GM21723 (cell line): ENCODE measurements around the gene GFM1.

Experiments used
- ATAC-seq: cut with Tn5 transposase; IDR thresholded peaks from one replicate; pipeline ENCODE4 v1.9.1; 2021; ENCODE audit warnings: mild to moderate bottlenecking, moderate library complexity; ENCODE audit not compliant: unreplicated experiment

GFM1 gene

DNA sequence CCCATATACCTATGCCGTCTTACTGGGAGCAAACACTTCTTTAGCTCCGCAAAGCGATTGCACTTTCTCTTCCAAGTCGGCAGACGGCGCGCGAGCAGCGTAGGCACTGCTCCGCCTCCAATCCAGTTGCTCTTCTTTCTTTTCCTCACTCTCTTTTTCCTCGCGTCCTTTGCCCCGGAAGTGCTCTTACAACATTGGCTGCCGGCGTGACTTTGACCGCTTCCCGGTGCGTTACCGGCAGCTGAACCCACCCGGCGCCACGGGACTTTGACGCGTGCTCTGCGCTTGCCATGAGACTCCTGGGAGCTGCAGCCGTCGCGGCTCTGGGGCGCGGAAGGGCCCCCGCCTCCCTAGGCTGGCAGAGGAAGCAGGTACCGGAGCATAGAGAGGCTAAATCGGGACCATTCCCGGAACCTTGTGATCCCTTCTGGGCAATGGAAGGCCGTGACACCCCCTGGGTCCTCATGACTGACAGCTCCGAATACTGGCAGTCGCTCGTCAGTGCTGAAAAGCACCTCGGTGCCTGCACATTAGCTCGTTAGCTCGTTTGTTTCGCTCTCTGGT lies at the start of gene GFM1:
GFM1 (plus strand) TSS at position 183 of the 564 bp plus-strand sequence; CDS start at position 291, 108 bp downstream.
- ATAC-seq = peak; percentile 99

GRCh38 chr3:158600787-158601186 lies 43.5 kb upstream of the GFM1 start:
- no peak for ATAC-seq

DNA sequence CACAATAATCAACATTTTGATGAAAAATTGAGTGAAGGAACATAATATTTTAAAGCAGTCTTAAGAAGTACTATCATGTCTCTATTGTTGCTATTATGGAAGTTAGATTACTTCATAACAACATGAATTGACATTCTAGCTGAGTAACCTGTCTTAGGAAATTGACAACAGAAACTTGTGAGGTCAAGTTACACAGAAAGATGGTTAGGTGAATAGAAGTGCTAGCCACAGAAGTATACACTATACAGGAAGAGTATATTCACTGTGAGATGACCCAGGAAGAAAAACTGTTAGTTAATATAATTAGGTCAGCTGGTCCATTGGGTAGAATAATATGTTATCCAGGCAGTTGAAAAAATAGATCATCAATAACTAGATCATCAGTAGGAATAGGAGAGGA lies 42.1 kb upstream of the GFM1 start:
- no peak for ATAC-seq

- ATAC-seq = no peak
These were observed 26.1 kb upstream of the GFM1 start for GRCh38 chr3:158617982-158618875.

- no peak for ATAC-seq
These were observed 18.4 kb upstream of the GFM1 start for GRCh38 chr3:158625881-158626280.

DNA sequence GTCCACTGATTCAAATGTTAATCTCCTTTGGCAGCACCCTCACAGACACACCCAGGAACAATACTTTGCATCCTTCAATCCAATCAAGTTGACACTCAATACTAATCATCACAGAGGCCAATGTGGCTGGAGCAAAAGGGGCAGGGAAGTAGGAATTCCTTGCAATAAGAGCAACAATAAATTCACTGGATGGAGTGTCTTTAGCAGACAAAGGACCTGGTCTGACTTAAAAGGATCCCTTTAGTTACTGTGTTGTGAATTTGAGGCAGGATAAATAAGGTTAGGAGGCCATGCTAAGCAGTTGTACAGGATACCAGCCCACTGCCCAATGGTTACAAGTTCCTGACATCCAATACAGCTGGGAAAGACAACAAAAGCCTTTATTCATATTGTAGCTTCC lies 12.3 kb upstream of the GFM1 start:
- no peak for ATAC-seq

DNA sequence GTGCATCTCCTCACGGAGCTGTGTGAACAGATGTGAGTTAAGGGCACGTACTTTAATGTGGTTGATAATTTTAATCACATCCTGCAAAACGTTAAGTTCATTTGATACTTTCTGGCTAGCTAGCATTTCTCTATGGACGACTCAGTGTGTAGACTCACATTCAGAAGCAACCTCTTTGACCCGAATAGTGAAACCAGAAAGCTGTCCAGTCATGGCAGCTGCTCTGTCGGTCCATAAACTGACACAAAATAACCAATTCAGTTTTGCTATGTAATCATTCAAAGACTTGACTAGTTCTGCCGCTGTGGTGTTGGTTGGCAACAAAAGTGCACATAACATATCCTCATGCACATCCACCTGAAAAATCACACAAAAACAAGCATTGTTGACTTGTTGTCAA lies 3.7 kb upstream of the GFM1 start:
- no peak for ATAC-seq

DNA sequence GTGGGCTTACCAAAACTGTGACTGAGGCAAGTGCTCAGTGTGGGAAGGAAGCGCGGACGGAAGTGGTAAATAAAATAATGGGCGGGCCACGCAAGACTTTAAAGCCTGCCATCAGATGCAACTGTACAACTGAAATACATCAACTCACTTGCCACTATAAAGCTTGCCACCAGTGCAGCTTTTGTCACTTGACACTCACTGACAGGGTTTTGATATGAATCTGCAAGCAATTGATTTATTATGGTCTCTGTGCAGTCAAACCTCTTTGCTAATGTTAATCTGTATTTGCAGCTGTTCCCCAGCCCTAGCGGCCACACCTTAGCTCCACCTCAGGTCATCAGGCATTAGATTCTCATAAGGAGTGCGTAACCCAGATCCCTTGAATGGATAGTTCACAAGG lies 2.3 kb upstream of the GFM1 start:
- ATAC-seq = no peak

GRCh38 chr3:158642474-158643210 lies 1.7 kb upstream of the GFM1 start:
- no peak for ATAC-seq

DNA sequence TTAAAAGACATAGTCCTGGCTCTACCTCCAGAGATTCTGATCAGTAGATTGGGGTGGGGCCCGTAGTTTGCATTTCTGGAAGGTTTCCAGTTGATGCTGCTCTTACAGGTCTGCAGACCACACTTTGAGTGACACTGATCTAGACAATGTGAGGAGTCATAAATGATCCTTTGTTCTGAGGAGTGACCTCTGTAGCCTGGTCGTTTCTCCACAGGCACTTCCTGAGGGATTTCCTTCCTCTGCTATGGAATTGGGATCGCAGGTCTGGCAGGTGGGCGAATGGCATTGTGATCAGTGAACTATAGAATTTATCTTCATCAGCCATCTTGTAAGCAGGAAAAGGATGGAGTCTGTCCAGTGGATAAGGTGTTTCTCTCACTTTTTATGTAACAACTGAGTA lies 5.5 kb downstream of the GFM1 start:
- ATAC-seq = no peak

DNA sequence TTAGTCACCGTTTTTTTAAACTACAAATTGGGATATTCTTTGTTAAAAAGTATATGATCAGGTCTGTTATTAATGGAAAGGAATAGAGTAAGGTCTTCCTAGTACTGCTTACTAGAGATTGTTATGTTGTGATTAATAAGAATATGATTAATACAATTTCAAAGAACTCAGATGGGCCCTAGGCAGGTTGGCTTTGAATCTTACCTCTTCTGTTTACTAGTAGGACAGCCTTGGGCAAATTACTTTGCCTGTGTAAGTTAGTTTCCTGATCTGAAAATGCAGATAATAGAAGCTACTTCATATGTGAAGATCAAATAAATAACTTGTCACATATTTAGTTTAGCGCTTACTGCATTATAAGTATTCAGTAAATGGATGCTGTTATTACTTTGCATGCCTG lies 6.9 kb downstream of the GFM1 start:
- no peak for ATAC-seq

GRCh38 chr3:158652463-158652862 lies 8.1 kb downstream of the GFM1 start:
- no peak for ATAC-seq

GRCh38 chr3:158658889-158659288 lies 14.6 kb downstream of the GFM1 start:
- no peak for ATAC-seq

DNA sequence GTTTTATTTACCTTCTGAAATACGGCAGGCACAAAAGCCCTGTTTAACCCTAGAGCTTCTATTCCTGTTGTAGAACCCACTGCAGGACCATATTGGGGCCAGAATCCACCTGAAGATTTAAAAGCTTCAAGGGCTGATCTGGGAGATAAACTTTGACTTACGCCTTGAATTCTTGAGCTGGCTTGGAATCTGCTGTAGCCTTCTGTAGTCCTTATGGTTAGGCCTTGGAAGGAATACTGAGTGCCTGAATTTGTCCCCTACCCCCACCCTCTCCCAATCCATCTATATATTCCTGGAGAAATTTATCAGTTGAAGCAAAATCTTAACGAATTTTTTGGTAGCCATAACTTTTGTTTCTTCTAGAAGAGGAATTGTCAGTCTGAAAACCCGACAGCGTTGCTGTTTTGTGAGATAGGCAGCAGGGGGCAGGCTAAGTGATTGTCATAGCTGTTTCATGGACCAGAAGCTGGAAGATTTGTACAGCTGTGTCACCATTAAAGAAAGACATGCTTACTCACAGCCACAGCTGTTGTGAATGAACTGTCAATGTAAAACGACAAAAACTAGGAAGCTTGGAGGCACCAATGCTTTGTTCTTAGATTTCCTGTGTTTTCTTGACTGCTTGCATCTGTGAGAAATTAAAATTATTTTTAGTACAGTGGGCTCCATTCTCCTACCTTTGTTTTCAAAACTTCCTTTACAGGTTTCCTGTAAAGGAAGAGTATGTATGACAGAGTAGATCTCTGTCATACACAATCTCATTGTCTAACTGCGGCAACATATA lies 15.3 kb downstream of the GFM1 start:
- ATAC-seq = peak; percentile 89

GRCh38 chr3:158660711-158661110 lies 16.4 kb downstream of the GFM1 start:
- ATAC-seq = no peak

DNA sequence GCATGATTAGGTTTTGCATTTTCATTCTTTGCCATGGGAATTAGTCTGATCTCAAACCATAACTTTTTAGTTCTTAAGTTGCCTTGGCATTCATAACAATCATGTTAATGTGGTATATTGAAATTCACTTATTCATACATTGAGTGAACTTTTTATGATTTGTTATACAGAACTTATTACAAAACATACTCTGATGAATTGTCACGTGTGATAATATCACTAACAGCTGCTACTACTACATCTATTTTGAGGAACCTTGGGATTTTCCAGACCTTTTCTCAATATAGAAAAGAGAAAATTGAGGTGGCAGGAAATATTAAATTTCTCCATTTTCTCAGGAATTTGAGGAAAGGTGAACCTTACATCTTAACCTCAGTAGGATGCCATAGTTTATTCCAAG lies 18.9 kb downstream of the GFM1 start:
- no peak for ATAC-seq

GRCh38 chr3:158663832-158664231 lies 19.5 kb downstream of the GFM1 start:
- no peak for ATAC-seq

DNA sequence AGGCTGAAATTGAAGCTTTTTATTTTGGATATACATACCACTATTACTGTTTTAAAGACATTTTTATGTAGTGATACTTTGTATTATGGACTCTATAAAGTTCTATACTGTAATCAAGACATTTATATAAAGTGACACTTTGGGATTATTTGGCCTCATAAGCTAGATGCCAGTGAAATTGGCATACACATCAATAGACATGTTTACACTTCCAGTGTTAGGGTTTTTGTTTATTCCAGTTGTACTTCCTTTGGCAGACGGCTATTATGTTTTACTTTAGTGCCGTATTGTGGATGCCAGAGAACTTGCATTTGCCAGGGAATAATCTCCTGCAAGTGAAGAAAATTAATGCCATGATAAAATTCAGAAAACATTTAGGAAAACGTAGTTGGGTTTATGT lies 22.1 kb downstream of the GFM1 start:
- no peak for ATAC-seq

- ATAC-seq = no peak
These were observed 24.2 kb downstream of the GFM1 start for GRCh38 chr3:158668506-158668905.

GRCh38 chr3:158671821-158672214 lies 27.5 kb downstream of the GFM1 start:
- ATAC-seq = peak; percentile 16
